Tibial nerve (tissue), 4 donors: ENCODE data around the gene TMEM205. TPM values are rescaled to one million over a fixed set of nuclear protein-coding genes. Genes with fewer than 3 reads are reported as not detected.

Experiments
- DNase-seq, 2 donors: peaks; one replicate each; pipeline ENCODE4 v3.0.0-alpha.2; 2019; ENCODE audit warnings: low spot score in 2 of 2
- H3K27ac ChIP-seq, 4 donors: fragments of 200-600 bp; sonication (generic) in 3 of 4; one replicate each; pipeline ENCODE4 v1.5.1; 2017 to 2019; ENCODE audit warnings: mild to moderate bottlenecking in 1 of 4
- H3K27me3 ChIP-seq, 2 donors: fragments of 200-600 bp; sonication (generic) in 1 of 2; one replicate each; pipeline versions ENCODE4 v1.5.1 to v1.6.0; 2017 to 2019
- H3K36me3 ChIP-seq, 3 donors: fragments of 200-600 bp; sonication (generic); one replicate each; pipeline ENCODE4 v1.5.1; 2018 to 2019
- H3K4me1 ChIP-seq, 4 donors: fragments of 200-600 bp; sonication (generic) in 3 of 4; one replicate each; pipeline ENCODE4 v1.5.1; 2017 to 2019
- H3K4me3 ChIP-seq, 4 donors: fragments of 200-600 bp; sonication (generic) in 3 of 4; one replicate each; pipeline ENCODE4 v1.5.1; 2017 to 2019; ENCODE audit warnings: mild to moderate bottlenecking in 1 of 4, moderate library complexity in 1 of 4
- H3K9me3 ChIP-seq, 4 donors: fragments of 200-600 bp; sonication (generic) in 3 of 4; one replicate each; pipeline ENCODE4 v1.5.1; 2017 to 2019
- EP300 ChIP-seq, 2 donors: sonication (generic); formaldehyde crosslinking; IDR thresholded peaks; one replicate each; pipeline ENCODE4 v1.6.1; 2017; ENCODE audit warnings: antibody characterized with exemption in 2 of 2, mild to moderate bottlenecking in 1 of 2
- POLR2A ChIP-seq, 2 donors: fragments of 450-650 bp; IDR thresholded peaks; one replicate each; pipeline ENCODE4 v1.6.1; 2017; ENCODE audit warnings: antibody characterized with exemption in 2 of 2, mild to moderate bottlenecking in 2 of 2, moderate library complexity in 2 of 2
- WGBS, 2 donors: methylation state at CpG; one replicate each; pipeline ENCODE4 v1.1.5; 2018; 5-methylcytosine and 5-hydroxymethylcytosine counted together
- total RNA-seq, 4 donors: library from RNA; depleted of rRNA; stranded (reverse); fragments of >200 nt; gene quantifications; one replicate each; pipeline ENCODE4 v1.1.0, GENCODE V29; 2016
- TF ChIP-seq, protein P1 (sequence below), 5 experiments: fragments of 200-600 bp in 3 of 5; fragments of 450-650 bp in 2 of 5; sonication (generic) in 3 of 5; IDR thresholded peaks; one replicate each; pipeline ENCODE4 v1.5.1; 2016 to 2019; ENCODE audit warnings: antibody characterized with exemption in 5 of 5, mild to moderate bottlenecking in 3 of 5, moderate library complexity in 2 of 5

TMEM205 gene
- total RNA-seq, 4 donors from 2014 or later = 145 to 238 (median 189) TPM

DNA sequence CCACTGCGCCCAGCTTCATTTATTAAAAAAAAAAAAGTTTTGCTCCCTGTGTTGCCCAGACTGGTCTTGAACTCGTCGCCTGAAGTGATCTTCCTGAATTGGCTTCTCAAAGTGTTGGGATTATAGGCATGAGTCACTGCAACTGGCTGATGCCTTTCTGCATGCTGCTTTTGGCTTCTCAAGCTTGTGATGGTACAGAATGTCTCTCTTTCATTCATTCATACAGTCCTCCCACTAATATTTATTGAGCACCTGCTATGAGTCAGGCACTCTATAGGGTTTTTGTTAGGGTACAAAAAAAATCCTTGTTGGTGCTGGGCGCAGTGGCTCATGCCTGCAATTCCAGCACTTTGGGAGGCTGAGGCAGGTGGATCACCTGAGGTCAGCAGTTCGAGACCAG is 41.1 kb downstream of the TMEM205 start:
- no peak overlapping the region for H3K27ac ChIP-seq
- no peaks in the 10 kb centered on the region for H3K4me1 ChIP-seq
- H3K9me3 ChIP-seq = no peaks in the 10 kb centered on the region
- H3K36me3 ChIP-seq = no peaks in the 10 kb centered on the region
- no peak overlapping the region for H3K4me3 ChIP-seq
- WGBS, 2 donors = 87 to 95% methylated on average over 5 of the region's 5 CpGs
- peaks cover 0 to 7% of the 10 kb centered on the region in 2 donors for H3K27me3 ChIP-seq
- TF ChIP-seq, protein P1, sequence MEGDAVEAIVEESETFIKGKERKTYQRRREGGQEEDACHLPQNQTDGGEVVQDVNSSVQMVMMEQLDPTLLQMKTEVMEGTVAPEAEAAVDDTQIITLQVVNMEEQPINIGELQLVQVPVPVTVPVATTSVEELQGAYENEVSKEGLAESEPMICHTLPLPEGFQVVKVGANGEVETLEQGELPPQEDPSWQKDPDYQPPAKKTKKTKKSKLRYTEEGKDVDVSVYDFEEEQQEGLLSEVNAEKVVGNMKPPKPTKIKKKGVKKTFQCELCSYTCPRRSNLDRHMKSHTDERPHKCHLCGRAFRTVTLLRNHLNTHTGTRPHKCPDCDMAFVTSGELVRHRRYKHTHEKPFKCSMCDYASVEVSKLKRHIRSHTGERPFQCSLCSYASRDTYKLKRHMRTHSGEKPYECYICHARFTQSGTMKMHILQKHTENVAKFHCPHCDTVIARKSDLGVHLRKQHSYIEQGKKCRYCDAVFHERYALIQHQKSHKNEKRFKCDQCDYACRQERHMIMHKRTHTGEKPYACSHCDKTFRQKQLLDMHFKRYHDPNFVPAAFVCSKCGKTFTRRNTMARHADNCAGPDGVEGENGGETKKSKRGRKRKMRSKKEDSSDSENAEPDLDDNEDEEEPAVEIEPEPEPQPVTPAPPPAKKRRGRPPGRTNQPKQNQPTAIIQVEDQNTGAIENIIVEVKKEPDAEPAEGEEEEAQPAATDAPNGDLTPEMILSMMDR (IDR thresholded peaks at IDR 0.05) = no peak
- TF ChIP-seq POLR2A (IDR thresholded peaks at IDR 0.05) (no peak), EP300 (IDR thresholded peaks at IDR 0.05) (no peak)
- DNase-seq = no peak

DNA sequence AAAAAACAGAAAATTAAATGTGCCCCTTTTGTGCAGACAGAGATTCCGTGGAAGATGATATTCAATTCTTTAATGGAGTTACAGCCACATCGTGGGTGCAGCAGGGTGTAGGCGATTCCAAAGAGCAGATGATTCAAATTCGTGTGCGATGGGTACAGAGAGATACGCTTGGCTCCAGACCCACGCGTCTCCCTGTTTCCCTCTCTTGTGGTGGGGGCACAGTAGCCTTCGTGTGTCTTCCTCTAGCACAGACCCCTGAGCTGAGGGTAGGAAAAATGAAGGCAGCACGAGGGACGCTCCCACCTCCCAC is 45.3 kb downstream of the TMEM205 start:
- WGBS, 2 donors = 63 to 70% methylated on average over 11 of the region's 11 CpGs

DNA sequence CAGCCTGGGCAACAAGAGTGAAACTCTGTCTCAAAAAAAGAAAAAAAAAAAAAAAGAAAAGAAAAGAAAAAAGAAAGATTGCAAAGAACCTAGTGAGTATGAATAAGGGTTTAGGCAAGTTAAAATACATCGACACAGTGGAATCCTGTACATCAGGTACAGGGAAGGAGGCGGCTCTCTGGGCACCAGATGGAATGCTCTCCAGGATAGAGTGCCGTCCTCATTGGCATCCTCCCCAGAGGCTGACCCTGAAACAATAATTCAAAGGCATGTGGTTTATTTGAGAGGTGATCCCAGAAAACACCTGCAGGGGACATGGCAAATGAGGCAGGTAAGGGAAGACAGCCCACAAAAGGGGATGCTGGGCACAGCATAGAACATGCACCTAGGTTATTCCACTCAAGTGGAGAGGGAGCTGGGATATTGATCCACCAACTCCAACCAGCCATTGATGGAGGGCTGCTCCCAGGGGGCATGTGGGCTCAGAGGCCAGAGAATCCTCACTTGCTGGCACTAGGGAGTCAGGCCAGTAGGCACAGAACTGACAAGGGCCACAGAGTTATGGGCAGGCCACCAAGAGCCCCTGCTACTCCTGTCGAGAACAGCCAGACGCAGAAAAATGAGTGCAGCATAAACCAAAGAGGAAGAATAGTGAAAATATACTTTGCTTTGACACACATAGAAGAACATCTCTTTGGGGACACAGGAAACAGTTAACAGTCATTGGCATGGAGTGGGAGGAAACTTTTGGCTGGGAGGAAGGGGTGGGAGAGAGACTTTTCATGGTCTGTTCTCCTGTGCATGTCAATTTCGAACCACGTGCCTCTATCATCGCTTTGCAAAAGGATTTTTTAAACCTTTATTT is 45.9 kb downstream of the TMEM205 start:
- peaks cover 0 to 16% (median 0%) of the 10 kb centered on the region in 4 donors for H3K4me1 ChIP-seq
- H3K36me3 ChIP-seq = no peaks in the 10 kb centered on the region
- no peak overlapping the region for H3K27ac ChIP-seq
- DNase-seq = no peak
- H3K4me3 ChIP-seq = no peak overlapping the region
- H3K9me3 ChIP-seq = no peaks in the 10 kb centered on the region
- 67 to 68% methylated on average over 8 of the region's 8 CpGs for WGBS, 2 donors
- TF ChIP-seq POLR2A (IDR thresholded peaks at IDR 0.05) (no peak), EP300 (IDR thresholded peaks at IDR 0.05) (no peak)
- TF ChIP-seq, protein P1 (IDR thresholded peaks at IDR 0.05) = no peak
- no peaks in the 10 kb centered on the region for H3K27me3 ChIP-seq

More for the DNA sequence above, 45.3 kb downstream of the TMEM205 start:
- no peak for TF ChIP-seq POLR2A (IDR thresholded peaks at IDR 0.05)
- no peak for TF ChIP-seq EP300 (IDR thresholded peaks at IDR 0.05)
- TF ChIP-seq, protein P1 (IDR thresholded peaks at IDR 0.05) = no peak
- Histone ChIP-seq H3K4me3 (no peak overlapping the region), H3K36me3 (no peaks in the 10 kb centered on the region), H3K4me1 (peaks cover 0 to 15% (median 0%) of the 10 kb centered on the region in 4 donors), H3K9me3 (no peaks in the 10 kb centered on the region), H3K27ac (no peak overlapping the region), H3K27me3 (no peaks in the 10 kb centered on the region)
- no peak for DNase-seq

DNA sequence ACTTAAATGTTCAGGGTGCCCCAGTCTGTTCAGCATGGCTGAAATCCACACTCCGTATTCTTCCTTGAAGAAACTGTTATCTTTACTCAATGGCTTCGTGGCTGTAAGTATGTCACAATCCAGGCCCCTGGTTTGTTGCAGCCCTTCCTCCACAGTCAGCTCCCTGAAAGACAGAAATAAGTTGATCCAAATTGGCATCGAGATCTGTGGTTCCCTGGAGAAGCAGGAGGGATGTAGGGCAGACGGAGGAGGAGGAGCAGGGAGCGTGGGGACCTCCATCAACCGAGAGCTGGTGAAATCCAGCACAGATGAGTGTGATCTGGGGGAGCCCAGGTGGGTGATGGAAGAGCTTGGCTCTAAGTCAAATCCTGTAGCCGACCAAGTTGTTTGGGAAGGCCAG is 49.8 kb downstream of the TMEM205 start:
- peak overlapping the region in 3 of 4 donors; percentile 37 to 72 (median 63) for H3K27ac ChIP-seq
- DNase-seq = peak in 1 of 2 donors; percentile 49

More for the DNA sequence above, 49.8 kb downstream of the TMEM205 start:
- WGBS, 2 donors = 35 to 39% methylated on average over 7 of the region's 7 CpGs
- Histone ChIP-seq H3K4me1 (peaks cover 0 to 29% (median 2%) of the 10 kb centered on the region in 4 donors), H3K4me3 (no peak overlapping the region), H3K36me3 (no peaks in the 10 kb centered on the region), H3K9me3 (no peaks in the 10 kb centered on the region), H3K27me3 (no peaks in the 10 kb centered on the region)
- TF ChIP-seq POLR2A (IDR thresholded peaks at IDR 0.05) = no peak
- TF ChIP-seq, protein P1 (IDR thresholded peaks at IDR 0.05) = no peak
